GM19438 (cell line): ENCODE data around the gene FAM98C.
A peak's percentile ranks its signal among the peaks of the same experiment; 100 is the strongest.
"Not testable (repeated sequence)": the region's sequence is repeated elsewhere in the genome, so short reads cannot be mapped to it uniquely, and the experiment has no call there.

Source experiments
- ATAC-seq: cut with Tn5 transposase; IDR thresholded peaks from one replicate; pipeline ENCODE4 v1.9.1; 2021; ENCODE audit warnings: low read depth; ENCODE audit not compliant: unreplicated experiment

FAM98C gene

DNA sequence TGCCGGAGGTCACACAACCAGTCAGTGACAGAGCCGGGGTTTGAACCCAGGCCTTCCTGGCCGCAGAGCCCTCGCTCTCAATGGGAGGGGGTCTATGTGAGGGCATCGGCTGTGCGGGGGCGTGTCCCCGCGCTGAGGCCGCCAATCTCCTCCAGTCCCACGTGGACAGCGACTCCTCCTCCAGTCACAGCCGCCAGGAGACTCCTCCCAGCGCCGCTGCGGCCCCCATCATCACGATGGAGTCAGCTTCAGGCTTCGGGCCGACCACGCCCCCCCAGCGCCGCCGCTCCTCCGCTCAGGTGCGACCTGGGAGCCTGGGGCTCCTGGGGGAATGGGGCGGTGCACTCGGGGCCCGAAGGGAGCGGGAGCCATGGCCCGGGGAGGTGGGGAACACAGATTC, 8.4 kb upstream of the FAM98C start:
- no peak for ATAC-seq

- no peak for ATAC-seq
Measured at GRCh38 chr19:38395381-38396114, 7.3 kb upstream of the FAM98C start.

DNA sequence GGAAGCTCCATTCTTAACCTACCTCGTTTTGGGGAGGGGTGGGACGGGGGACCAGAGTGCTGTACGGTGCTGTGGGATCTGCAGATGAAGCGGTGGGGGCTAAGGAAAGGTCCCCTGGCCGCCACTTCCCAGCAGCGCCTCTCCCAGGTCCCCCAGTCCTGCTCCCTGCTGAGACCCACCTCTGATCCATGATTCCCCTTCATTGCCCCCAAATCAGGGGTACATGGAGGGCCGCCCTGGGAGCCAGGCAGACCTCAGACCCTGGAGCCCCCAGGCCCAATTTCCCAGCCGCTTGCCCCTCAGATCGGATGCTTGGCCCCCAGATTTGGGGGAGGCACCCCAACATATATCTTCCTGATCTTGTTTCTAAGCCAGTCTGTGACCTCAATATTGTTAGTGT, 3.8 kb upstream of the FAM98C start:
- ATAC-seq, result no peak

DNA sequence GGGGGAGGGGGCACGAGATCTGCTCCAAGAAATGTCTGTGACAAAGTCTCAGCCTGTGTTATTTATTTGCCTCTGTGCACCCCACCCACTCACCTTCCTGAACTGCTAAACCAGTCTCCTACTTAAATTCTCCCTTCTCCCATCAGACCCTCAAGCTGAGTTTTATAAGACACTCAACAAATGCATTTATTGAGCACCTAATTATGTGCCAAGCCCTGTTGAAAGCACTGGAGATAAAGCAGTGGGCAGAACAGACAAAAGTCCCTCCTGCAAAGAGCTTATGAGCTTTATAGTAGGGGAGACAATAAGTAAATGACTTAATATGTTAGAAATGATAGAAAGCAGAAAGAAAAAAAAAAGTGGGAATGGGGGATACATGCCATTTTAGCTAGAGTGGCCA, 3.4 kb upstream of the FAM98C start:
- ATAC-seq, result no peak

DNA sequence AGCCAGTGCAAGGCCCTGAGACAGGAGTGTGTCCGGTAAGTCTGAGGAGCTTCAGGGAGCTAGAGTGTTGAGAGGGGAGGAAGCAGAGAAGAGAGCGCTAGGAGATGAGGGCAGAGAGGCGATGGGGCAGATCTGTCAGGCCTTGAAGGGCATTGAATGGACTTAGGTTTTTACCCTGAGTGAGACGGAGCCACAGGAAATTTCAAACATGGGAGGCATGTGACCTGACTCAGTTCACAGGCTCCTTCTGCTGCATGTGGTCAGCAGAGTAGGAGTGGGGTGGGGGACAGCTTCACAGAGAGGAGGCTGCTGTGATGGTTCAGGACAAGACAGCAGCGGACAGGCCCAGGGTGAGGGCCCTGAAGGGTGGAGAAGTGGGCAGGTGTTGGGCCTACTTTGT, 2.5 kb upstream of the FAM98C start:
- ATAC-seq, result no peak

GRCh38 chr19:38401148-38401547, 1.7 kb upstream of the FAM98C start:
- ATAC-seq, result no peak

- peak; percentile 3 for ATAC-seq
Measured at GRCh38 chr19:38402623-38402966, 298 bp upstream of the FAM98C start.

DNA sequence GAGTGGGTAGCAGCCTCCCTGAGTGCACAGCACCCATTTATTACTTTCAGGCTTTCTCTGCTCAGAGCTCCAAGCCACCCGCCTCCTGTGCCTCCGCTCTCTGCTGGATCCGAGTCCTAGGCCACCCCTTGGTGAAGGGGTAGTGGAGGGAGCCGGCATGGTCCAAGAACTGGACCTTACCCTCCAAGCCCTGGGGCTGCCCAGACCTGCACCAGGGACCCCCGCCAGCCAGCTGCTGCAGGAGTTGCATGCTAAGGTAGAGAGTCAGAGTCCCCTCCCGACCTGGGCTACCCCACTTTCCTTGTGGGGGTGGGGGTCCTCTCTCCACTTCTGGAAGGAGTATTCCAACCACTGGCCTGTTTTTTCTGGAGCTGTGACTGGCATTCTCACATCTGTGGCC, 2.0 kb downstream of the FAM98C start:
- no peak for ATAC-seq

DNA sequence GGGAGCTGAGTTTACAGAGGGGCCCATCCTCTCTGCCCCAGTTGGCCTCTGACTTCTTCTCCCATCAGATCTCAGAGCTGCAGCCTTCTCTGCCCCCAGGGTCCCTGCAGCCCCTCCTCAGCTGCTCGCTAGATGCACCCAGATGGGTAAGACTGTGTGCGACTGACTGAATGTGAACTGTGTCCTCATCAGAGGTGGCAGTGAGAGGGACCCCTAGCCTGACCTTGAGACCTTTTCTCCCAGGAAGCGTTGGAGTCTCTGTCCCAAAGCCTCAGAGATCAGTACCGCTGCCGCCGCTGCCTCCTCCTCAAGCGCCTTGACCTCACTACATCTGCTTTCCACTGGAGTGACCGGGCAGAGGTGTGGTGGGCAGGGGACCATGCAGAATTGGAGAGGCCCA, 2.4 kb downstream of the FAM98C start:
- no peak for ATAC-seq

DNA sequence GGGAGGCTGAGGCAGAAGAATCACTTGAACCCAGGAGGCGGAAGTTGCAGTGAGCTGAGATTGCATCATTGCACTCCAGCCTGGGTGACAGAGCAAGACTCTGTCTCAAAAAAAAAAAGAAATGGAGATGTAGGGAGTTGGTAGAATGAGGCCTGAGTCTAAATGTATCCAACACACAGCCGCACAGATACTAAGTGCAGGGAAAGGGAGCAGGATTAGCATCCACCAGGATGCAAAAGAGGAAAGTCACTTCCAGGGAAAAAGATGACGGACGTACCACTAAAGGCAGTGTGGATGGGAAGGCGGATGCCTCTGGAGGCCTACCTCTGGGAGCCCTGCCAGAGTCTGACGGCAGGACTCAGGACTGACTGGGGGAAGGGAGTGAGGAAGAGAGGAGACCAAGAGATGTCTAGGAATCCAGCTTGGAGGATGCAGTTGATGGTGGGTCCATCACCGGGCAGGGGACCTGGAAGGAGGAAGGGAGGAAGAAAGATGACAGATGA, 6.8 kb downstream of the FAM98C start:
- ATAC-seq, result no peak

- not testable (repeated sequence) for ATAC-seq
Measured at GRCh38 chr19:38410407-38410806, 7.5 kb downstream of the FAM98C start.

DNA sequence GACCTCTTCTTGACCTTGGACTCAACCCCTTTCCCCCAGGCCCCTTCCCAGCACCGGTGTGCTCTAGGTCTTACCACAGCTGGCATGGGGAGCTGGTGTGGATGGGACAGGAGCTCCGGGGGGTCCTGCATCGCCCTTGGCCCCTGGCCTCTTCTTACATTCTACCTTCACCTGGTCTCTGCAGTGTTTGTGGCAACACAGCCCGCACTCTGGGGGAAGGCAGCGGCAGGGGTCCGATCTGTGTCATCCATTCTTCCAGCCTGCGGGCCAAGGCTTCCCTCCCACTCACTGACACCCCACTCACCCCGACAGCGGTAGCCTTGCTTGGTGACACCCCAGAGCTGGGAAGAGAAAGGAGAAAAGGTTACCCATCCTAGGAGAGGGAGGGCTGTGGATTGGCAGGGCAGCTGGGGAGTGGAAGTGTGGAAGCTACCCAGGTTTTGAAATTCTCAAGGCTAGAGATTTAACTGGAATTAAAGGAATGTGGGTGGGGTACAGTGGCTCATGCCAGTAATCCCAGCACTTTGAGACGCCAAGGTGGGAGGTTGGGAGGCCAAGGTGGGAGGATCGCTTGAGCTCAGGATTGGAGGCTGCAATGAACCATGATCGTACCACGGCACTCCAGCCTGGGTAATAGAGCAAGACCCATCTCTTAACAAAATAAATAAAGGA, 8.3 kb downstream of the FAM98C start:
- ATAC-seq, result no peak

DNA sequence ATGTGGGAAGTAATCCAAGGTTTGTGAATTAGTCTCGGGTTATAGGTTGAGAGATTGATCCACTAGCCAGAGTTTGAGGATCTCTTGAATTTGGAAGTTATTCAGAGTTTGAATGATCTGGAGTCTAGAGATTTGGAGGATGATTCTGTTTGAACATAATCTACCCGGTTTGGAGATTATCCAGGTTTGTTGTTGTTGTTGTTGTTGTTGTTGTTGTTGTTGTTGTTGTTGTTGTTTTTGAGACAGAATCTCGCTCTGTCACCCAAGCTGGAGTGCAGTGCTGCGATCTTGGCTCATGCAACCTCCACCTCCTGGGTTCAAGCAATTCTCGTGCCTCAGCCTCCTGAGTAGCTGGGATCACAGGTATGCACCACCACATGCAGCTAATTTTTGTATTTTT, 9.0 kb downstream of the FAM98C start:
- not testable (repeated sequence) for ATAC-seq

- no peak for ATAC-seq
Measured at GRCh38 chr19:38412491-38412890, 9.6 kb downstream of the FAM98C start.

GRCh38 chr19:38412961-38413360, 10.1 kb downstream of the FAM98C start:
- ATAC-seq, result no peak

GRCh38 chr19:38413416-38413815, 10.5 kb downstream of the FAM98C start:
- no peak for ATAC-seq

DNA sequence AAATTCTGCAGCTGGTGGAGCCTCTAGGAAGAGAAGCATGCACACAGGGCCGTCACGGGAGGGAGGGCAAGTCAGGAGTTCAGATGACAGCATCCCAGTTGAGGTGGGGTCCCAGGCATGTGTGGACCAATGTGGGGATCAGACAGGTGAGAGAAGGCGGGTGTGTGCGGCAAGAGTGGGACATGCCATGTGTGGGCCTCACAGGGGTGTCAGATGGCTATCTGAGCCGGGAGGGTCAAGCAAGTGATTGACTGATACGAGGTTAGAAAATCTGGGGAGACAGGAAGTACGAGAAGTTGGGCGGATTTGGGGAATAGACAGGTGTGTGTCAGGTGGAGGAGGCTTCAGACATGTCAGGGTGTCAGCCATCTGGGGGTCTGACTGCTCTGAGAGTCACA, 14.3 kb downstream of the FAM98C start:
- no peak for ATAC-seq

- no peak for ATAC-seq
Measured at GRCh38 chr19:38417544-38418506, 14.9 kb downstream of the FAM98C start.

GRCh38 chr19:38420935-38421334, 18.0 kb downstream of the FAM98C start:
- no peak for ATAC-seq

DNA sequence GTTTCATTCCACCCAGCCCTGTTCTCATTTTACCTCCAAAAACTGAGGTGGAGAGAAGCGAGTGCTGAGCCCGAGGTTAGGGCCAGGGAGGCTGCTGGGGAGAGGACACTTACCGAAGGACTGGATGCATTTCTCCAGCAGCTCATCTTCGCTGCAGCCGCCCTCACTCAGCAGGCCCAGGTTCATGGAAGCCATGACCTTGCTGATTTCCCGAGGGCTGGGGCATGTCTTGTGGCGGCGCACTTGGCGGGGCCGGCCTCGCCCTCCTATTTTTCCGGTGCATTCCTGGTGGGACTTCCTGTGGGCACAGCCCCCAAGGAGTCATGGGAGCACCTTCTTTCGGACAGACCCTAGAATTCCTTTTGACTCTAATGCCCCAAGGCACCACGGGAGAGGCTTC, 19.0 kb downstream of the FAM98C start:
- no peak for ATAC-seq

DNA sequence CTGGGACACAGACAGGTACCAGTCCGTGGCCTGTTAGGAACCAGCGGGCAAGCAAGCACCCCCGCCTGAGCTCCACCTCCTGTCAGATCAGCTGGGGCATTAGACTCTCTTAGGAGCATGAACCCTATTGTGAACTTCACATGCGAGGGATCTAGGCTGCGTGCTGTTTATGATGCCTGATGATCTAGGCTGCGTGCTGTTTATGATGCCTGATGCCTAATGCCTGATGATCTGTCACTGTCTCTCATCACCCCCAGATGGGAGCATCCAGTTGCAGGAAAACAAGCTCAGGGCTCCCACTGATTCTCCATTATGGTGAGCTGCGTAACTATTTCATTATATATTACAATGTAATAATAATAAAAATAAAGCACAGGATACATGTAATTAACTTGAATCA, 19.5 kb downstream of the FAM98C start:
- no peak for ATAC-seq
